Measurements from ENCODE around the gene GNAL. TPM values are rescaled to one million over a fixed set of nuclear protein-coding genes. Genes with fewer than 3 reads are reported as not detected.

The GNAL gene
- polyA plus RNA-seq, 1 donor: 2.3 TPM

GRCh38 chr18:11726556-11726955 is 37.5 kb downstream of the GNAL start:
- no peak for DNase-seq

DNA sequence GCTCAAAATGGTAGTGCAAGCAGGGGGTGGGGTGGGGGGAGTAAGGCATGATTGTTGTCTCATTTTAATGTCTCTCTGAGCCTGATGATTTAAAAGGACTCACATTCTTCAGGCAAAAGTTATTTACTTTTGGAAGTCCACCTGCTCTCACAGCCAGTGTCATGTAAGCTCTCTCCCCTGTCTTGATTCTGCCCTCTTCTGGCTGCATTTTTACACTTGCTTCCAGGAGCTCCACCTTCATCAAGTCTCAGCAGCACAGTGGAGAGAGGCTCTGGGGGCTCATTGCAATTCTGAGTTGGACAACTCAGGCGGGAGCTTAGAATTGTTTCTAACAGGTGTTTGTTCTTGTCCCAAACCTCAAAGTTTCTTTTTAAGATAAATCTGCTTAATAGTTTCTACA is 39.2 kb downstream of the GNAL start:
- DNase-seq: peak; percentile 13

- no peak for DNase-seq
These were observed 40.5 kb downstream of the GNAL start for GRCh38 chr18:11729556-11729955.

DNA sequence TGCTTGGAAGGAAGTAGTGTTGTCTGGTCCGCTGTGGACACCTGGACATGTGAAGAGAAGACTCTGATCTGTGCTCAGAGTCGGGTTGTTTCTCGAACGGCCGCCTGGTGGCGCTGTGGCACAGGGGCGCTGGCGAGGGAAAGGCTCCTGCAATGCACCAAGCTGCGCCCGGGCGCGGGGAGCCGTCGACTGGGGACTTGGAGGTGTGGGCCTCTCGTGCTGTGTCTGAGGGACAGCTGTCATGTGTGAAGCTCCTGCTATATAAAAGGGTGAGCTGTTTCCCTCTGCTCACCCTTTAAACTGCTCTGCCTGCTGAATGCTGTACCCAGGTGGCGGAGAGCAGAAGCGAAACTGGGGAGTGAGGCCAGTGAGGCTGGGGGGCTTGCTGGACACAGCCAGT is 44.0 kb downstream of the GNAL start:
- DNase-seq: peak; percentile 59

- DNase-seq: no peak
These were observed 47.6 kb downstream of the GNAL start for GRCh38 chr18:11736656-11737055.

DNA sequence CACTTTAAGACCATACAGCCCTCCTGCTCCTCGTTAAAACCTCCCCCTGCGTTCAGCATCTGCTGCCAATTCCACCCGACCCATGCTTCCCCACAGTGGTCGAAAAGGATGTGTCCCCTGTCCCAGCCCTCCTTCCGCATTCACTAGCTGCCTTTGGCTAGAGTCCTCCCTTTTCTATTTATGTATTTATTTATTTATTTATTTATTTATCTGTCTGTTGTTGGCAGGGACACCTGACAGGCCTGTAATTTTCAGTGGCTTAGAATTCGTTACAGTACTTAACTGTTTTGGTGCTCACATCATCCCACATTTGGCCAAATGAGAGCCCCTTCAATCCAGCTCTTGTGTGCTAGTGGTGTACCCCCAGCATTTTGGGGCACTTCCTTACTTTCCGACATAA is 50.8 kb downstream of the GNAL start:
- DNase-seq: no peak

- DNase-seq: no peak
These were observed 51.4 kb downstream of the GNAL start for GRCh38 chr18:11740461-11740860.

- no peak for DNase-seq
These were observed 52.6 kb downstream of the GNAL start for GRCh38 chr18:11741505-11742145.

DNA sequence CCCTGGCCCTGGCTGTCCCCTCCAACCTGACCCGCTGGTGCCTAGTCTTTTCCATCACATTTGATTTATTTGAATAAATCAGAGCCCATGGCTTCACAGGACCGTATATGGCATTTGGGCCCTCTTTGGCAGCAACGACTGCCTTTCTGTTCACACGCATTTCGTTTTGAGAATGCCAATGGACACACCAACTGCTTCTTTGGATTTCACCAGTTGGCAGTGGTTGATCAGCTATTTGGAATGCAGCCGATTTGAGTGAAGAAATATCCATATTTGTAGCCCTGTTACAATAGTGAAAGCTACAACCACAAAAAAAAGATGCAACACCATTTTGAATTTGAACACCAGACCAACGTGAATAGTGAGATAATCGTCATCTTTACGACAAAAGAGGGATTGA is 56.5 kb downstream of the GNAL start:
- no peak for DNase-seq

- DNase-seq: no peak
These were observed 58.2 kb downstream of the GNAL start for GRCh38 chr18:11747286-11747685.

DNA sequence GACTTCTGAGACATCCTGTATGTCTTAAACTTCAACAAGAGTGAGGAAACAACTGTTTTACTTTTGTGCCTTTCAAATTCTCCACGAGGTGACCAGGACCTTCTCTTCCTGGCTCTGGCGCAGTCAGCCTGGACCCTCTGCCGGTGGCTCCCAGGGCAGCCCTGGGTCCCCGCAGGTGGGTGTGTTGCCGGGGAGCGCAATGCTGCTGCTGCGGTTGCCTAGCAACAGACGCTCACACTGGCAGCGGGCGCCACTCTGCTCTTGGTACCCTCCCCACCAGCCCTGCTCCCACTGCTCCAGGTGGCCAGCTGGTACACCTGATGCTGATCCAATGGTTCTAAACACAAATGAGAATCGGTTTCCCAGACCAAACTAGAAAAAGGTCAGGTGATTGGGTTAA is 58.7 kb downstream of the GNAL start:
- DNase-seq: no peak

- DNase-seq: no peak
These were observed 60.2 kb downstream of the GNAL start for GRCh38 chr18:11749305-11749704.

DNA sequence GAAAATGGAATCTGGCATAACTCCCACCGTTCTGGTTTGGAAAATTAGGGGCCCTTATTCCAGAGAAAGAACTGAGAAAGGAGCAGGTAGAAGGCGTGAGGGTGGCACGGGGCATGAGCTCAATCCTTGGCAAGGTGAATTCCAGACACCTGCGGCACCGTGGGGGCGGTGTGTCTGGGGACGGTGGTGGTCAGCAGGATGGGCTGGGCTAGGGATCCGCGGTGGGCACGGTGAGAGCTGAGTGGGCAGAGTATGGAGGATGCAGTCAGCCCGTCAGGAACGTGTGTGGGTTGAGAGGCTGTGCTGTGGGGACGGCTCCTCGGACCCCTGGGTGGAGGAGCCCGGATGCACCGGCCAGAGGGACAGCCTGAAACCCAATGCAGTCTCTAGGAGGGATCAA is 61.1 kb downstream of the GNAL start:
- no peak for DNase-seq

DNA sequence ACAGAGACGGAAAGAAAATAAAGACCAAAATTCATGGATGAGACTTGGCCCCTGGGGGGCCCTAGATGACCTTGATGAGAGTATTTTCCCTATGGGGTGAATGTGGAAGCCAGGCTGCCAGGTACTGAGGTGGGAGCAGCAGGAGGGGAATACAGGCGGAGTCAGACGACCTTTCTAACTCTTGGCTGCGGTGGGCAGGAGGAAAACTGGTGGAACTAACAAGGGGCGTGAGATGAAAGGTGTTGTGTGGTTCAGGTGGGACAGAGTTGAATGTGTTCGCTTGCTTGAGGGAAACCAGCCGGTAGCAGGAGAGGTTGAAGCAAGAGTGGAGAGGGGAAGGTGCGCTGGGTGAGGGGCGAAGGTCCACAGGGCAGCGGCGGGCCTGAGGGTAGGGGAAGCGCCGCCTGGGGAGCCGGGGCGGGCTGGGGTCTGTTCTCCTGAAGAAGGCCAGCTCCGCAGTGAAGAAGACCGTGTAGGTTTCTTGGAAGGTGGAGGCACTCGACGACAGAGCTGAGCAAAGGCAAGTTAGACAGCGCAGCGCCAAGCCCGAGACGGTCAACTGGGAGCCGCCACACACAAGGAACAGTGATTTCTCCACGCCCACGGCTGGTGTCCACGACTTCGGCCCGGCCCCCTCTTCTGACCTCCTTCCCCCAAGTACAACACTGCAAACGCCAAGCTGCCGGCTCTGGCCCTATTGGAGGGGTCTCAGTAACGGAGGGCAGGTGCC is 61.7 kb downstream of the GNAL start:
- DNase-seq: no peak

DNA sequence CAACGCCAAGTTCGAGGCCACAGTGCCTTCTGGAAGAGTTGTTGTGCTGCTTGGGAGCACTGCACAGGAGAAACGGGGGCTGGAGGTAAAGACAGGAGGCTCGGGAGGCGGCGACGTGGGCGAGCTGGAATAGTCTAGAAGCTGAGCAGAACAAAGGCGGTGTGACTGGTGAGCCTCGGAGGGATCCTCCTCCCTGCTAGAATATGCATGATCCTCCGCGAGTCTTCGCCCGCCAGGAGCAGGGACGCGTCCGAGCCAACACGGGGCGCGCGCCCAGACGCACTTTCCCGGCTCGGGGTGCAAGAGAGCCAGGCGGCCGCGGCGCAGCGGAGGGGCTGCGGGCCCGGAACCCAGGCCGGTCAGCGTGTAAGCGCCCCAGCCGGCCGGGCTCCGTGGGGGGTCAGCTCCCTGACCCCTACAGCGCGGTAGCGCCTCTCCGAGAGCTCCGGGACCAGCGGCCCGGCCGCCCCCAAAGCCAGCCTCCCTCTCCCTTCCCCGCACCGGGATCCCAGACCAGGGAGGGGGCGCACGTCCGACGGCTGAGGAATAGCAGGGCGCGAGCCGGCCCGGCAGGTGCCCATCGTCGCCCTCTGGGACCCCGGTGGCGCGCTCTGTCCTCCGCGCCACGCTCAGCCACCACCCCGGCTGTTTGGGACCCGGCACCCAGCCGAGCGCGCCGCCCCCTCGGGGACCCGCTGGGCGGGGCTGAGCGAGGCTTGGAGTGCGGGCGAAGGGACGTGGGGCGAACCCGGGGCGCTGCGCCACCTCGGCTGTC is 62.5 kb downstream of the GNAL start:
- DNase-seq: no peak

GRCh38 chr18:11752116-11752911 is 63.2 kb downstream of the GNAL start:
- peak; percentile 23 for DNase-seq

DNA sequence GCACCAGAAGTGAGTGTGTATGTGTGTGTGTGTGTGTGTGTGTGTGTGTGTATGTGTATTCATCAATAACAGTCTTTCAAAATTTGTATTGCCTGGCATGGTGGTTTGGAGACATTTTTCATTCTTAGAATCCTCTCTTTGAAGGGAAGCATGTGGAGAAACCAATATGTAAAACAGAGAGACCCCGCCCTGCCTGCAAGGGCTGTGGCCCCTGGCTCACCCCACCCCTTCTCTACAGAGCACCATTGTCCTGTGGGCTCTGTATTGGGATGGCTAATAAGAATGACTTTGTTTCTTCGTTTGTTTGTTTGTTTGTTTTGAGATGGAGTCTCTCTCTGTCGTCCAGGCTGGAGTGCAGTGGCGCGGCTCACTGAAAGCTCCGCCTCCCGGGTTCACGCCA is 65.9 kb downstream of the GNAL start:
- no peak for DNase-seq

DNA sequence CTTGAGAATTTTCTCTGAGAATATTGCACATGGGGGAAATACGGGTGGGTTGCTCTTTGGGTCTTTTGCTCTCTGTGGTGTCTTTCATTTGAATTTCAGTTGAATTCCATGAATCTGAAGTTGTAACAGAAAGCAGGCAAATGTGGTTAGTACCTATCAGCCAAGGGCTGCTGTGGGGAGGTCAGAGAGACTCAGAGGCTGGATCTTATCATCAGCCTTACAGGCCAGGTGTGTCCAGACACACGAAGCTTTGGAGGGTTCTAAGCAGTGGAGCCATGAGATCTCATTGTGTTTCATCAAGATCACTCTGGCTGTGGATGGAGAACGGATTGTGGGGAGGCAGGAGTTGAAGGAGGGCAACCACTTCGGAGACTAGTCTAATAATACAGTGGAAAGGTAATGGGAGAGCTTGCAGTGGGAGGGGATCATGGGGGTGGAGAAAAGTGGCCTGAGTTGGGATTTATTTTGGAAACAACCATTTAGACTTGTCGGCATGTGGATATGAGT is 68.1 kb downstream of the GNAL start:
- no peak for DNase-seq

DNA sequence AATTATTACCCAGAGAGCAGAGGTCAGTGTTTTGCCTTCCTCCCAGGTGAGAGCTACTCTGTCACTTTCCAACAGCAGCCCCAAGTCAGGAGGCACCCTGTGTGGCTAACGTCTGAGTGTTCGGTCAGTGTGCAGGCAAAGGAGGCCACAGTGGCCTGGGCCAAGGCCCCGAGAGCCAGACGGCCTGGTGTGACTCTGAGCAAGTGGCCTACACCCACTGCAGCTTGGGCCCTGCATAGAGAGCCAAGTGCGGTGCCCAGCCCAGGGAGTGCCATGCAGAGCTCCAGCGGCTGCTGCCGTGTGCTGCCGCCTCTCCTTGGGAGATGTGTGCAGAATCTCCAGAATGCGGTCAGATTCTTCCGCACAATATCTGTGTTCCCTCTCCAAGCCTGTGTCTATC is 70.4 kb downstream of the GNAL start:
- no peak for DNase-seq

- DNase-seq: no peak
These were observed 71.6 kb downstream of the GNAL start for GRCh38 chr18:11760498-11761167.

- DNase-seq: no peak
These were observed 72.5 kb downstream of the GNAL start for GRCh38 chr18:11761553-11761952.

DNA sequence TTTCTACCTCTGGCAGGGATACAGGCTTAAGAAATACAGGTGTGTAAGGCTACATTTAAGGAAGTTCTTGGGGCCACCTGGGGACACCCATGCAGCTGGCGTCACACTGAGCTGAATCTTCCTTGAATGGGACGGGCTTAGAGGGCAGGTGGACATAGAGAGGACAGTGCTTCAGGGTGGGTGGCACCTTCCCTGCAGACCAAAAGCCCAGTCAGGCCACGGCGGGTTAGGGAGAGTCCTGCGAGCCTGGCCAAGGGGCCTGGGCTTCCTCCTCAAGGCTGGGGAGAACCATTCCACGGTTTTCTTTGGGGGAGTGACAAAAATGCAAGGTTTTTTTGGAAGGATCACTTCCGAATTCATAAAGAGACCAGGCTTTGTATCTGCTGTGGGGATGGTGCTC is 73.4 kb downstream of the GNAL start:
- DNase-seq: no peak

Measured in hindlimb muscle (tissue), 1 donor.